ENCODE measurements around the gene GTPBP1.

The GTPBP1 gene

DNA sequence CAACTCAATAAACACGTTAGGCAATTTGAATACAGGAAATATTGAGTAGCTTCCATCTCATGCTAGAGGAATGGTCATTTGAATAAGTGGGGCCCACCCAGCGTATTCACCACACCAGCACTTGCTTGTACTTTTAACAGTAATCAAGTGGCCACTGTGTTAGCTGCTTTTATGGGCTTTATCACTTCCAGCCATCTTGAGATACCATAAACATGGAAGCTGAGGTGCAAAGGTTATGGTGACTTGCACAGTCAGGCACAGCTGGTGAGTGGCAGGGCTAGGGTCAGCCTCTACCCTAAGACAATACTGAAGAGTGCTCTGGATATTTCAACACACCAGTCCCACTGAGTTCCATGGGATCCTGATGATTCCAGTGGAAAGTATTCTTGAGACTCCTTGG is 11.7 kb upstream of the GTPBP1 start:
- H3K9me3 ChIP-seq (ENCODE audit: control insufficient read depth, insufficient read depth, low read length), result no peaks in the 10 kb centered on the region
- H4K20me1 ChIP-seq (ENCODE audit: control insufficient read depth, insufficient read depth, low read depth, low read length), result peaks cover 17% of the 10 kb centered on the region; the same call in 1 of the 2 replicates
- peaks cover 43% of the 10 kb centered on the region for H3K4me1 ChIP-seq (ENCODE audit: control insufficient read depth, low read length)
- peaks cover 68% of the 10 kb centered on the region for H3K36me3 ChIP-seq (ENCODE audit: control insufficient read depth, low read length)
- peaks cover 81% of the 10 kb centered on the region for H3K79me2 ChIP-seq (ENCODE audit: control insufficient read depth, low read length)
- TF ChIP-seq CTCF (IDR thresholded peaks at IDR 0.05; ENCODE audit: low read depth, low read length, poor library complexity, severe bottlenecking) (no peak), EZH2phosphoT487 (IDR thresholded peaks at IDR 0.05; ENCODE audit: borderline replicate concordance, low read length) (no peak)
- no peaks in the 10 kb centered on the region for H3K9me2 ChIP-seq (replicated peaks; ENCODE audit: control insufficient read depth, low read length)
- H3K4me3 ChIP-seq (ENCODE audit: low read length), result 0 out of 2 replicates have a peak overlapping the region, but pooled peaks have one; percentile 1
- no peak overlapping the region for H3K27ac ChIP-seq (ENCODE audit: low read depth, low read length)
- H3K4me2 ChIP-seq (ENCODE audit: low read length), result peak overlapping the region; percentile 40
- H3K27me3 ChIP-seq (ENCODE audit: control insufficient read depth, low read length), result no peaks in the 10 kb centered on the region
- H3F3A ChIP-seq (ENCODE audit: control insufficient read depth, insufficient read depth), result peaks cover 7% of the 10 kb centered on the region

DNA sequence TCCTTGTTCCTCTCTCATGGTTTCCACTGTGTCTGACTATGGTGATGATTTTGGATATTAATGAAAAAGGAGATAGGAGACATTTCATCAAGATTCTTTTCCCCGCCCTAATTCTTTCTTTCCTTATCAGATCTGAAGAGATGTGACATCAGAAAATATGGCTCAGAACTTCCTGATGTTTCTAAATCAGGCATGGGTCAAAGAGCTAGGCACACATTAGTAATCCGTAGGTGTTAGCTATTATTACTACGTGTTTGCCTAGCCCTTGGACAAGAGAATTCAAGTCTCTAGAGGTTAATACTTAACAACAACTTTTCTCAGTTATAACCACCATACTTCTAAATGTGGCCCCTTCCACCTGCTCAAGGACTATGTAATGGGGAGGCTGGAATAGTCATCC is 10.8 kb upstream of the GTPBP1 start:
- H3K4me1 ChIP-seq (ENCODE audit: control insufficient read depth, low read length), result peaks cover 52% of the 10 kb centered on the region

DNA sequence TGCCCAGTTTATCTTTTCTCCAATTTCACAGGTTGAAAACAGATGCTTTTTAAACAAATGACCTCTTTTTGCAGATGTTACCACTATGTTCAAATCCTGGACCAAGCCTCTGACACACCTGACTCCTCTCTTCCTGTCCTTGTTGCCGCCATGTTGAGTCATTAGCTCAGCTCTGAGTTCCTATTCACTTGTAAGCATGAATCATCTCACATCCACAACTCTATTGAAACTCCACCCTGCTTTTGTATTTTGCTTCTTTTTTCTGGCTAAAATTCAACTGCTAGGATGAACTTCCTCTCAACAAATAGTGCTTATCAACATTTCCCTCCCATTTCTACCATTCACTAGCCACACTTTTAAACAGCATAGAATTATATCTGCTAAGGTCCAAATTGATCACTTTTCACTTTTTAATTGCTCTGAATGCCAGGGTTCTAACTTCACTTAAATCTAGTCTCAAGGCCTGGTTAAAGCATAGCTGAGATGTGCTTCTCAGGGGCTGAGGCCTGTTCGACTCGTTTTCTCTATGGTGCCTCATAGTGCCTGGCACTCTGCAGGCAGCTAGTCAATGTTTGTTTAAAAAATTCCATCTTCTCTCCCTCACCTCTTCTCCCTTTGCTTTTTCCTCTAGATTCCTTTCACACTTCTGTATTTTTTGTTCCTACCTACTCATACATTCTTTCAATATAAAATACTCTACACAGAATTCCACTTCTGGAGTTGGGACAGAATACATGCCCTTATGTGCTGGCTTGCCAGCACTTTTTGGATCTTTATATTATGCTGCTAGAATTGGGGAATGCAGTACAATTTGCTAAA is 8.9 kb upstream of the GTPBP1 start:
- Histone ChIP-seq H3F3A (ENCODE audit: control insufficient read depth, insufficient read depth) (peaks cover 11% of the 10 kb centered on the region), H3K4me3 (ENCODE audit: low read length) (peak overlapping the region; percentile 98), H3K27ac (ENCODE audit: low read depth, low read length) (no peak overlapping the region)

More for the DNA sequence above, 10.8 kb upstream of the GTPBP1 start:
- H3K4me3 ChIP-seq (ENCODE audit: low read length), result no peak overlapping the region
- no peaks in the 10 kb centered on the region for H3K9me2 ChIP-seq (replicated peaks; ENCODE audit: control insufficient read depth, low read length)
- H3F3A ChIP-seq (ENCODE audit: control insufficient read depth, insufficient read depth), result peaks cover 11% of the 10 kb centered on the region
- H3K79me2 ChIP-seq (ENCODE audit: control insufficient read depth, low read length), result peaks cover 90% of the 10 kb centered on the region
- no peak overlapping the region for H3K4me2 ChIP-seq (ENCODE audit: low read length)
- TF ChIP-seq CTCF (IDR thresholded peaks at IDR 0.05; ENCODE audit: low read depth, low read length, poor library complexity, severe bottlenecking) (no peak), EZH2phosphoT487 (IDR thresholded peaks at IDR 0.05; ENCODE audit: borderline replicate concordance, low read length) (no peak)
- peaks cover 17% of the 10 kb centered on the region; the same call in 1 of the 2 replicates for H4K20me1 ChIP-seq (ENCODE audit: control insufficient read depth, insufficient read depth, low read depth, low read length)
- no peaks in the 10 kb centered on the region for H3K9me3 ChIP-seq (ENCODE audit: control insufficient read depth, insufficient read depth, low read length)
- H3K27me3 ChIP-seq (ENCODE audit: control insufficient read depth, low read length), result no peaks in the 10 kb centered on the region
- peaks cover 71% of the 10 kb centered on the region for H3K36me3 ChIP-seq (ENCODE audit: control insufficient read depth, low read length)
- no peak overlapping the region for H3K27ac ChIP-seq (ENCODE audit: low read depth, low read length)

More for the DNA sequence above, 8.9 kb upstream of the GTPBP1 start:
- H3K4me1 ChIP-seq (ENCODE audit: control insufficient read depth, low read length), result peaks cover 56% of the 10 kb centered on the region
- peaks cover 17% of the 10 kb centered on the region; the same call in 1 of the 2 replicates for H4K20me1 ChIP-seq (ENCODE audit: control insufficient read depth, insufficient read depth, low read depth, low read length)
- H3K27me3 ChIP-seq (ENCODE audit: control insufficient read depth, low read length), result no peaks in the 10 kb centered on the region
- no peaks in the 10 kb centered on the region for H3K9me2 ChIP-seq (replicated peaks; ENCODE audit: control insufficient read depth, low read length)
- TF ChIP-seq CTCF (IDR thresholded peaks at IDR 0.05; ENCODE audit: low read depth, low read length, poor library complexity, severe bottlenecking) (no peak), EZH2phosphoT487 (IDR thresholded peaks at IDR 0.05; ENCODE audit: borderline replicate concordance, low read length) (no peak)
- no peaks in the 10 kb centered on the region for H3K9me3 ChIP-seq (ENCODE audit: control insufficient read depth, insufficient read depth, low read length)
- H3K36me3 ChIP-seq (ENCODE audit: control insufficient read depth, low read length), result peaks cover 68% of the 10 kb centered on the region
- peaks cover 95% of the 10 kb centered on the region for H3K79me2 ChIP-seq (ENCODE audit: control insufficient read depth, low read length)
- H3K4me2 ChIP-seq (ENCODE audit: low read length), result peak overlapping the region; percentile 93
